ENCODE data around the gene SOSTDC1.
"Not testable (repeated sequence)": the region's sequence is repeated elsewhere in the genome, so short reads cannot be mapped to it uniquely, and the experiment has no call there.

SOSTDC1 gene

DNA sequence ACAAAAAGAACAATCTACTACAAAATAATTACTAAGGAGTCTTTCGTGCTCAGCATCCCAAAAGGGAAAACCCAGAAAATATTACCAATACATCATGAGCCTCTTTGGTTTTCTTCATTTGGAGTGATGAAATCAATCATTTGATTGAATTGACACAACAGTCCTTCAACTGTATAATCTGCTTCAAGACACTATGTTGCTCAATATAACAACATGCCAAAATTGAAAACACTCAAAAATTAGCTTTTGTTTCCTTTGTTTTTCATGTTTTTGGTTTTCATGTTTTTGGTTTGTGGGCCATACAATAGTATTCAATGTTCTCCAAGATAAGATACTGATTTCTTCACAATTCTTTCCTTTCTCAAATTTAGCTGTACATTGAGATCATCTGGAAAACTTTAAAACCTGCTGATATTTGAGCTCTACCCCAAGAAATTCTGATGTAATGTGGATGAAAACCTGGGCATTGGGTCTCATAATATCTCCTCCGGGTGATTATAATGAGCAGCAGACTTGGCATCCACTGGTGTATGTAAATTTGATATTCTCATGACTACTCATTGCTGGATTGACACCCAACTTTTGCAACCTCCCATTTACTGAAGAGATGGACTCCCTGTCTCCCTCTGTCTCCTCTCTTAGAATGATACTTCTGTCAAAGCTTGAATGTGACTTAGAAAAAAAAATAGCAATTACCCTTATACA lies 4.6 kb downstream of the SOSTDC1 start:
- no peak for DNase-seq

DNA sequence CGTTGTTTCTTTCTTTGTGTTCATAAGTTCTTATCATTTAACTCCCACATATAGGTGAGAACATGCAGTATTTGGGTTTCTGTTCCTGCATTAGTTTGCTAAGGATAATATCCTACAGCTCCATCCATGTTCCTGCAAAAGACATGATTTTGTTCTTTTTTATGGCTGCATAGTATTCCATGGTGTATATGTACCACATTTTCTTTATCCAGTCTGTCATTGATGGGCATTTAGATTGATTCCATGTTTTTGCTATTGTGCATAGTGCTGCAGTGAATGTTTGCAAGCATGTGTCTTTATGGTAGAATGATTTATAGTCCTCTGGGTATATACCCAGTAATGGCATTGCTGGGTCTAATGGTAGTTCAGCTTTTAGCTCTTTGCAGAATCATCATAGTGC lies 9.2 kb downstream of the SOSTDC1 start:
- DNase-seq = not testable (repeated sequence)

DNA sequence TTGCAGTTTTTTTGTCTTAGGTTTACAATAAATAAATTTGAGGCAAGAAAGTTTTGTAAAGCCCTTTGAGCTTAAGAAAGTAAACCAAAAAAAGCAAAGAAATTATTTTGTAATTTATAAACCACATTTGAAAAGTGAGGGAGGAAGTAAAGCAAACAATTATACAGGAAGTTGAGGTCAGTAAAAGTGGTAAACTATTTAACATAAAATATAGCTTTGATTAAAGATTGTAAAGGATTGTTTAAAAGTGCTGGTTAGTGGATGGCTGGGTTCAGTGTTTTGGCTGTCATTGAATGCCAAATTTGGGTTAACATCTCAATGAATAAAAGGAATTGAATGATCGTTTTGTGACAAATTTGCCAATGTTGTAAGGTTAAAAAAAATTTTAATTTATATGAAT lies 9.9 kb downstream of the SOSTDC1 start:
- no peak for DNase-seq

DNA sequence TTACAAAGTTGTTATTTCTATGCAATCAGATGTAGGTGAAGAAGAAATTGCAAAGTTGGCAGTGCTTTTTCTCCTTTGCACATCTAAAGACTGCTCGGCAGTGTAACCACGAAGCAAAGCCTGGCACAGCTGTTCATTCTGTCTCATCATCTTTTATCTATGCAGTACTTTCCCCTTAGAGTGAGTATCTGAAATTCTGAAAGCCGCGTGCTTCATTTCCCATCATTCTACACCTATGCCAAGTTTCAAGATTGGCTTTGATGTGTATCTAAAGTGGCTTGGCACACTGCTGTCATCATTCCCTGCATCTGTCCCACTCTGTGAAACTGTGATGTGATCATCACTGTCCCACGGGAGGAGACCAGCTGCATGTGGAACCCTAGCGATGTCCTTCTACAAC lies 15.2 kb downstream of the SOSTDC1 start:
- no peak for DNase-seq

DNA sequence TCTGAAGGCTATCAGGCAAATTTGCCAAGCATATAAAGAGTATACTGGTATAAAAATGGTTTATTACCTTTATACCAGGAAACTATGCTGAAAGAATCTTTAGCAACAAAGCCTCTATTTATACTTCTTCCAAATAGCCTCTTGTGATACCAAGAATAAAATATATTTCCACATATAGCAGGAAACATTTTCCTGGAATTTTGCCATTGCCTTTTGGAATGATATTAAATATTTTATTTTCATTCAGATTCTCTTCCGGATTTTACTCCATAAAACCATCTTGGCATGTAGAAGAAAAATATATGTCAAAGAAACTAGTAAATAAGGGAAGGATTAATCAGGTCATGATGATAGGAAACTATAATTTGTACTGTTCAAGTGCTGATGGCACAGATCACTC lies 17.7 kb downstream of the SOSTDC1 start:
- no peak for DNase-seq

DNA sequence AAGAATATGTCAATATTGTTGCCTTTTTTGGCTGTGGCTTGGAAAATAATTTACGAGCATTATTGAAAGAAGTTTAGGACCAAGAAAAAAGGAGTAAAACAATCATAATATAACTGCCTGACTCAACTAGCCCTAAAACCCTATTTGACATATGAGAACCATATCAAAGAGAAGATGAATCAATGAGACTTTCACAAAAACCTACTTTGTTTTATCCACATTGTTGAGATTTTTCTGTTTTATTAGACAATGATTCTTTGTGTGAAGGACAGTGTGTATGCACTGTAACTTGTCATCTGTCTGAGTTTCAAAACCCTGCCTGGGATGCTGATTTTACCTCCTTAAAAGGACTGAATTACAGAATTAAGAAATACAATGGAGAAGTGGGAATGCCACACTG lies 19.0 kb downstream of the SOSTDC1 start:
- DNase-seq = no peak

DNA sequence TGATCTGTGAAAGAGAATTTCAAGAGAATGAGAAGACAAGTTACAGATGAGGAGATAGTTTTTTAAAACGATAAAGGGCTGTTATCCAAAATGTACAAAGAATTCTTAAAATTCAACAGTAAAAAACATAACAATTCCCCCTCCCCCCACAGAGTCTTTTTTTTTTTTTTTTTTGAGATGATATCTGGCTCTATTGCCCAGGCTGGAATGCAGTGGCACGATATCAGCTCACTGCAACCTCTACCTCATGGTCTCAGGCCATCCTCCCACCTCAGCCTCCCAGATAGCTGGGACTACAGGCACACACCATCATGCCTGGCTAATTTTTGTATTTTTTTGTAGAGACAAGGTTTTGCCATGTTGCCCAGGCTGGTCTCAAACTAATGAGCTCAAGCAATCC lies 21.7 kb downstream of the SOSTDC1 start:
- not testable (repeated sequence) for DNase-seq

DNA sequence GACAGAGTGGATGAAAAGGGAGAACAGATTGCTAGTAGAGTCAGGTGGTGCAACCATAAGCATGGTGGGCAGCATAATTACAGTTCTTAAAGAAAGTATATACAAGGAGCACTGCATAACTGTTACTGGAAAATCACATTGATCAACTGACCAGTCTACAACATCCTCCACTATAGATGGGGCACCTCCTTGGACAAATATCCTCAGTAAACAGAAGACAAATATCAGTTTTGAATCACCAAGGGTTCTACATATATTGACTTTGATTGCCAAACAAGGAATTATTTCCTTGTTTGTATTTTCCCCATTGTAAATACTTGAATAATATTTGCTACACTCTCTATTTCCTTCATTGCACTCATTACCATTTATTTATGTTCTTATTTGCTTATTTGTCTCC lies 26.6 kb downstream of the SOSTDC1 start:
- no peak for DNase-seq

DNA sequence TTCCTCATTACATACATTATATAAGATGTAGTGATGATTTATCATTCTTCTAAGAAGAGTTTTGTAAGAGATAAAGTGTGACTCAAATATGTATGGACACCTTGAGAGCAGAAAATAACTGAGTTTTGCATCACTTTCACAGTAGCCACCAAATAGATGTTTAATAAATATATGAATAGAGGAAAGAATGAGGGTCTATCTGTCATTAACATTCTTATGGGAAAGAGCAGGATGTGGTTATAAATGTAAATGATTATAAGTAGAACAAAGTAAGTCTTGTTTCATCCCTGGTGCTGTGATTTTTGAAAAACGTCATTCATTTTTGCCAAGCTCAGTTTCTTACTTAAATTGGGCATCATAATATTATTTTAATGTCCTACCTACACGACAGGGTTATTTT lies 29.2 kb downstream of the SOSTDC1 start:
- DNase-seq = no peak

DNA sequence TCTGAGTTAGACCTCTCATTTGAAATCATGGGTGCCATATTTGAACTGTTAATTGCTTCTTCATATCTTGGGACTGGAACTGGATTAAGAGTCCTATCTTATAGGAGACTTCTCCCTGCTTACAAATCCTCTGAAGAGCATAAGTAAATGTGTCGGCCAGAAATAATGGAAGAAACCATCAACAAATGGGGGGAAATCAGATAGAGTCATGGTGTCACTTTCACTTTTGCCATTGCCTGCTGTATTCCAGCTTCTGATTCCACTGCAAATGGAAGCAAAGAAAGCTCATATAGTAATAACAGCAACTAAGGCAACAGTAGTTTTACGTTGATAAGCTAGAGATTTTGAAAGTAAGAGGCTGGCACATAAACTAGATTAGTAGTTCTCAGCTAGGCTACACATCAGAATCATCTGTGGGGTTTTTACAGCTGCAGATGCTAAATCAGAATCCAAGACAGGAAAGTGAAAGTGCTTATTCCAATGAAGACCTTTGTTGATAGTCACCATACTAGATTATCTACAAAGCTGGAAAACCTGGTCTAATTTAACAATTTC lies 31.9 kb downstream of the SOSTDC1 start:
- DNase-seq = no peak

DNA sequence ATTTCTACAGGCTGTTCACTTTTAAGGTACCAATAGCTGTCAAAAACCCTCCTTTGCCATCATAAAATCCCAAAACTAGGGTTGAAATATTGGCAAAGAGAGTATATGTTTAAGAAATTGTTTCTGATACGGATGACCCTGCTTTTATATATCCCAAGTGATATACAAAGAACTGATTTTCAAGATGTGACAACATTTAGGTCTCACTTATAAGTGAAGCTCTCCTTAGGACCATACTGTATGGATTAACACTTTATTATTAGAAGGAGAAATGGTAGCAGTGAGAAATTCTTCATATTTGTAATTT lies 33.2 kb downstream of the SOSTDC1 start:
- no peak for DNase-seq

DNA sequence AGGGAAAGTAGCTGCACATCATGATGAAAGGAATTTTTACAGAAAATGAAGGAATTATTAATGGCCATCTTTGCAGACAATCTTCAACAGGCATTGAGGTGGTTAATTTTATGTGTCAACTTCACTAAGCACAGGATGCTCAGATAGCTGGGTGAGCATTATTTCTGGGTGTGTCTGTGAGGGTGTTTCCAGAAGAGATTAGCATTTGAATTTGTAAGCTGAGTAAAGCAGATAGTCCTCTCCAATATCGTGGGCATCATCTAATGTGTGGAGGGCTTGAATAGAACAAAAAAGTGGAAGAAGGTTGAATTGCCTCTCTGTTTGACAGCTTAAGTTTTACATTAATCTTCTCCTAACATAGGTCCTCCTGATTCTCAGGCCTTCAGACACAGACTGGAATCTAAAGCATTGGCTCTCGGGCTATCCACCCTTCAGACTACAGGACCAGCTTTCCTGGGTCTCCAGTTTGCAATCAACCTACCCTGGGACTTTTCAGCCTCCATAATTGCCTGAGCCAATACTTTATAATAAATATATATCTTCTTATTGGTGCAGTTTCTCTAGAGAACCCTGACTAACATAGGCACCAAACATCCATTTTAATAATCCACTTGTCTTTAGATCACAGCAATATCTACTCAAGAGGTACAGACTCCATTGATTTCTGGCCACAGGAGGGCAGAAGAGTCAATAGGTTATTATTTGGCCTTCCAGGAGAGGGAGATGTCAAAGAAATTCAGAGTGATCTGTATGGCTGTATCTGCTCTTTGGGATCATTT lies 33.7 kb downstream of the SOSTDC1 start:
- peak in 1 of 2 donors; percentile 15 for DNase-seq

DNA sequence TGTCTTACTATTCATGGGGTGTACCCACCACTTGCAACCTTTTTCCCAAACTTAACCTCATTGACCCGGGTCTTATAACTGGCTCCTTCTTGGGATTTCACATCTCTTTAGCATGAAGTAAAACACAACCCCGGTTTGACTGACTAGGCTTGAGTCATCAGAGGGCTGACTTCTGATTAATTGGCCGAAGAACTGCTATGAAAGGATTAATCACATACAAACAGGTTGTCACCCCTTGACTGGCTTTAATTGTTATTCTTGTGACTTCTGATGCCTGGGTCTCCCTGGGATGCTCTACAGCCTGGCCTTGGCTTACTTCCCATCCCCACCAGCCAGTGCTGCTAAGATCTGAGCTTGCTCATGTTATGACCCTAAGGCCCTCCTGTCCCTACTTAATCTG lies 35.4 kb downstream of the SOSTDC1 start:
- no peak for DNase-seq

DNA sequence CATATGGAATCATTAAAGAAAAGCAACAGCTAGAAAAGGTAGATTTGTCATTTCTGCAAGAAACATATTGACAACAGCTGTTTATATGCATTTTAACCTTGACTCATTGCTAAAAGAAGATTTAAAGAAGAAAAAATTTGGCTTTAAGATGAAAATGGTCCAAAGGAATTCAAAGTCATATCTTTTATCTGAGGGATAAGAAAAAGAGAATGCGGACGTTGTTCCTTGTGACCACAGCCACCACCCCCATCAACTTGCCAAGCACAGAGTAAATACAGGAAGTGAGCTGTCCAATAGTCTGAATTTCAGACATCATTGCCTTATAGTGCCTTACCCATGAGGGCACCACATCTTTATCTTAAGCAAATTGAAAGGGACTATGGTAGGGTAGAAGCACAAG lies 36.9 kb downstream of the SOSTDC1 start:
- DNase-seq = no peak

DNA sequence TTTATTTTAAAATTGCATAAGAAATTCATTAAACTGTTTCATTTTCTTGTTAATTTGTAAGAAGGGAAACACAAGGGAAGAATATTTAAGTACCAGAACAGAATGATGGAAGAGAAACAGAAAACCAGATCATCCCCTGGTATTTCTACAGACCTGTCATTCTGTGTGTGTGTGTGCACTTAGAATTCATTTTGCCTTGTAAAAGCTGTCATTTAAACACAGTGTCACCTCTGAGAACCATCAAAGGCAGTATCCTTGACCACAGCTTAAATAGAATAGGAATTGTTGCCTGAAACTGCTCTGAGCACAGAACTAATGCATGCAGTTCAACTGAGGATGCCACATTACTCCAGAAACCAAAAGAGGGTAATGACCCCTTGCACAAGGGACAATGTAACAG lies 37.4 kb downstream of the SOSTDC1 start:
- no peak for DNase-seq

DNA sequence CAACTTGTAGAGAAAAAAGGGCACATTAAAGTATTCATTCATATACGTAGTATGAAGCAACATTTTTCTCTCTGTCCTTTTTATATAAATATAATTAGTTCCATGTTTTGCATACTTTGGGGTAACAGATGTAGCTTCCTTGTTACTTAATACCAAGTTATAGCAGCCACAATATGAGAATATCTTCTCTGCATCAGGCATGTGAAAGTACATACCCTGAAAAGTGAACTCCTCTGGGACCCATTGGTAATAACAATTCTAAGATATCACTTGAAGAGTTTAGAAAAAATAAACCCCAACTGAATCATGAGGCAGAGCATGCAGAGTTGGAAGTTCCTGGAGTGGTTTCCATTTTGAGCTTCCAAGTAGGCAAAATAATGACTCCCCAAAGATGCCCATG lies 41.8 kb downstream of the SOSTDC1 start:
- DNase-seq = no peak

DNA sequence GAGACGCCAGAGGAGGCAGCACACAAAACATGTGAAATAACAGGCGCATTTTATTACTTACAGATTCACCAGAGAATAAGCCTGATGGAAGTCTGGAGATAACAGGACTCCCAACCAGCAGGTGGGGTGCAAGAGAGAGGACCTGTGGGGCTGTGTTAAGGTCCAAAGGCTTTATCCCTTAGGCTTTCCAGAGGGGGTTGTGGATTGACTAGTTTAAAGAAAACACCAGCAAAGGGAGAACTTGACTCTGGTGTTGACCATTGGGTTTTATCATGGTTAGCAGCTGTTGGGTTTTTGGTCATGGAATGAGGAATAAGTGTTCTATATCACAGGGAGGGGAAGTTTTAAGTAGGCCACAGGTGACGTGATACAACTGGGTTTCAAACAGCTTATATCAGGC lies 42.6 kb downstream of the SOSTDC1 start:
- no peak for DNase-seq

DNA sequence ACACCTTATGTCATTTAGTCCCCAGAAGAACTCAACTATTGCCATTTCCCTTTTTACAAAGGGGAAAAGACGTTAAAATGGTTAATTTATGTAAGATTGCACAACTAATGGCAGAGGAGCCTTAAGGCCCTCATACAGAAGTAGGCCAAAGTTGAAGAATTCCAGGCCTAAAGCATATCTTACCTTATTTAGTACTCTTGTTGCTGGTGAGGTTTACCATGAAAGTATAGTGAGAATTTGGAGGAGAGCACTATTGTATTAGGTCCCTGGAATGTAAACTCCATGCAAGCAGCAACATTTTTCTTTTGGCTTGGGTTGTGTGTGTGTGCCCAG lies 43.5 kb downstream of the SOSTDC1 start:
- no peak for DNase-seq

DNA sequence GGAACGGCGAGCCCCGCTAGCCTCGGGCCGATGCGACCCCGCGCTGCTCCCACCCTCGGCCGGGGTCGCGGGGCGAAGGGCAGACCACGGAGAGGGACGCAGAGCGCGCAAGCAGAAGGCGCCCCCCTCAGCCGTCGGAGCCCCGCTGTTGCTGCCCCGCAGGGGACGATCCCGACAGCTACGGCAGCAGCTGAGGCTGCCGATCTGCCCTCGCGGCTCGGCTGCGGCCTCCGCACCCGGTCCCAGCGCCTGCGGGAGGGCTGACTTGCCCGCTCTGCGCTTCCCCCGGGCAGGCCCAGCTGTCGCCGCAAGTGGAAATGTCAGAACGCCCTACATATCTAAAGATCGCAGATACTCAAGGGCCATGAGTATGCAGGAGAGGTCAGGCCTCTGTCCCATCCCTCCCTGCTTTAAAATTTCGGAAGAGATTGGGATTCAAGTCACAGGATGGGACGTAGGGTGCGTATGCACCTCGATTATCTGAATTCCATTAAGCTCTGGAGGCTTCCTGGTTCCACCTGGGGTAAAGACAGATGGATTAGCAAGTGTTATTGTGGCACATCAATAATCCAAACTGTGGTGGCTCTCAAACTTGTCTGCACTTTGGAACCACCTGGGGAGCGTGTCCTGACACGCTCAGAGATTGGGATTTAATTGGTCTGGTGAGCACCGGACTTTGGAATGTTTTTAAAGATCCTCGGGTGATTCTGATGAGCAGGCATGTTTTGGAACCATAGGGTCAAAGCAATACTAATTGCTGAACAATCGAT lies 44.0 kb downstream of the SOSTDC1 start, which contains the start of gene CRPPA:
TSS of gene CRPPA (minus strand) at position 206 of the 770 bp plus-strand sequence. CDS start 216 bp downstream, outside the sequence.
- peak; percentile 16 to 43 for DNase-seq

DNA sequence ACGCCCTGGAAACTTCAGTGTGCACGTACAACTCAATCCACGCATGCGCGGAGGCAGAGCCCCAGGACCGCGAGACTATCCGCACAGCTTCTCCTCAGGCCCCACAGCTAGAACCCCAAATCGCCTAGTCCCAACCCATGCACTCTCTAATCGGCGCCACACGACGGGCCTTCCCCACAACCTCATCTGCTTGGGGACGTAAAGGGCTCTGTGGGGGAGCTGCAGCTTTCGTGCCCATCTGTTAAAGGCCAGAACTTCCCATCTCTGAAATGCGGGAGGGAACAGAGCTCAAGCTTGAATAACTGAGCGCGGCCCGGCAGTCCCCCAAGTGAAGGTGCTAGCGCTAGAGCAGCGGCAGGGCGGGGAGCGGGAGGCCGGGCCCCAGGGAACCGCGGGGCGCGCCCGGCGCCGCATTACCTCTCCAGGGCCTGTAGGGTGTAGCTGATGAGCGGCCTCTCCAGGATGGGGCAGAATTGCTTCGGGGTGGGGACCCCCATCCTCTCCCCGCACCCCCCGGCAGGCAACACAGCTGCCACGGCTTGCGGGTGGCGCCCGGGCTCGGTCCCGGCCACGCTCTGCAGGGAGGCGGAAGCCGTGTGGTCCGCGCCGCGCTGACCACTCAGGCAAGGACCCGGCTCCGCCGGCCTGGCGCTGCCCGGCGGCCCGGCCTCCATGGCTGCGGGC lies 44.7 kb downstream of the SOSTDC1 start:
- DNase-seq = peak; percentile 81 to 88

DNA sequence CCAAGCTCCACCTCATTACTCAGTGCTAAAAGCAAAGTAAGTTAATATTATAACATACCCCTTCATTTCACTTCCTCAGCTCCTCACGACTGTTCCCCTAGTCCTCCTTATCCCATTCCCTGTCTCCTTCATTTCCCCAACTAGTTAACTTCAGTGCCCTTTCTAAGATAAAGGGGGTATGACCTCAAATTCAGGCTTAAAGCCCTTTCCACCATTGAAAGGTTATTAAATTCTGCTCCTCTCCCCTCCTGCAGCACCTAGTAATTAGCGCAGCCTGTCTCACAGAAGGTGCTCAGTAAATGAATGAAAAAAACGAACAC lies 45.2 kb downstream of the SOSTDC1 start:
- no peak for DNase-seq

DNA sequence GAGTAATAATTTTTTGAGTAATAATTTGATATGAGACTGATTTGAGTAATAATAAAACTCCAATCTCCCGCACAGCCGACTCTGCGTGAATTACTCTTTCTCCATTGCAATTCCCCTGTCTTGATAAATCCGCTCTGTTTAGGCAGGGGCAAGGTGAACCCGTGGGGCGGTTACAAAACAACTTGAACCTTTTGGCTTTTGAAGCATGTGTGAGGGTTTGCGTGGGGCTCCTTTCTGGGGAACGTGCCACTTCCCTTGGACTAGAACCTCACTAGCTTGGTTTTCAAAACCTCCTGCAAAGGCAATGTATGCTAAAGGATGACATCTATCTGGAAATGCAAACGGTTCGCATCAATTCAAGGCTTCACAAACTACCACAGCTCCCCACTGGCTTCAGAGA lies 45.7 kb downstream of the SOSTDC1 start:
- DNase-seq = no peak

DNA sequence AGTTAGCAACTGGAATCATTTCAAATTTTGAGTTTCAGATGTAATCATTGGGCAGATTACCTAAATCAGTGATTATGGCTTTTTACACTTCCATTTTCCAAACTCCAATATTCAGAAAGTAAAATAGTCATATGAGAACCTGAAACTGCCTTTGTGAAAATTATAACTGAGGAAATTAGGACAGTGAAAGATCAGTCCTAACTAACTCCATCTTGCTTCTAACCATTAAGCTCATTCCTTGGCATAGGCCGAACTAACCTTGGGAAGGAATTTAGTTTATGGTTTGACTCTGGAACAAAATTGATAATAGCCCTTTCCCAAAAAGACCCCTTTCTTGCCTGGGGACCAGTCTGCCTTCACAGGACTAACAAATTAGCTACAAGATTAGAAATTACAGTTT lies 46.4 kb downstream of the SOSTDC1 start:
- DNase-seq = no peak

Data from bone marrow (tissue), 2 donors.